Neuronal stem cell (in vitro differentiated cells): Measurements from ENCODE around the gene CTSF.

ENCODE experiments used
- DNase-seq: peaks from one replicate; pipeline ENCODE4 v3.0.0-alpha.2; 2013; ENCODE audit warnings: low spot score
- H2AFZ ChIP-seq: one replicate; pipeline ENCODE4 v1.6.1; 2013; ENCODE audit warnings: mild to moderate bottlenecking, low read length, inconsistent platforms
- H2AK5ac ChIP-seq: 2 replicates; pipeline ENCODE4 v1.6.1; 2013; ENCODE audit warnings: low read depth, mild to moderate bottlenecking, inconsistent platforms, low read length, moderate library complexity, mixed read lengths
- H2BK120ac ChIP-seq: 2 replicates; pipeline ENCODE4 v1.6.1; 2013; ENCODE audit warnings: low read depth, mild to moderate bottlenecking, inconsistent platforms, low read length, moderate library complexity, mixed read lengths
- H2BK12ac ChIP-seq: one replicate; pipeline ENCODE4 v1.6.1; 2013; ENCODE audit warnings: low read length, inconsistent platforms
- H2BK15ac ChIP-seq: 2 replicates; pipeline ENCODE4 v1.6.1; 2013; ENCODE audit warnings: mild to moderate bottlenecking, low read length, inconsistent platforms, mixed read lengths
- H2BK5ac ChIP-seq: one replicate; pipeline ENCODE4 v1.6.1; 2013; ENCODE audit warnings: inconsistent platforms, mild to moderate bottlenecking, low read length, moderate library complexity
- H3K14ac ChIP-seq: one replicate; pipeline ENCODE4 v1.6.1; 2013; ENCODE audit warnings: low read length, inconsistent platforms
- H3K18ac ChIP-seq: 2 replicates; pipeline ENCODE4 v1.6.1; 2013; ENCODE audit warnings: low read length, inconsistent platforms
- H3K23ac ChIP-seq: 2 replicates; pipeline ENCODE4 v1.6.1; 2013; ENCODE audit warnings: low read depth, mild to moderate bottlenecking, mixed read lengths, low read length, inconsistent platforms; ENCODE audit not compliant: poor library complexity
- H3K27ac ChIP-seq: replicated peaks from 3 replicates; pipeline ENCODE4 v1.5.1; 2013; ENCODE audit warnings: low read length, inconsistent platforms
- H3K27me3 ChIP-seq, 3 experiments: 2 replicates each; pipeline ENCODE4 v1.6.1; 2013; ENCODE audit warnings: low read length in 3 of 3, mild to moderate bottlenecking in 2 of 3, inconsistent platforms in 1 of 3, low read depth in 1 of 3, mixed read lengths in 1 of 3, moderate library complexity in 1 of 3; ENCODE audit not compliant: control insufficient read depth in 3 of 3, insufficient read depth in 3 of 3
- H3K36me3 ChIP-seq, 2 donors: replicated peaks in 1 of 2; 2 replicates each; pipeline ENCODE4 v1.6.1; 2013; ENCODE audit warnings: low read length in 2 of 2; ENCODE audit not compliant: control insufficient read depth in 2 of 2, insufficient read depth in 2 of 2
- H3K4ac ChIP-seq: 2 replicates; pipeline ENCODE4 v1.6.1; 2013; ENCODE audit warnings: inconsistent platforms, mild to moderate bottlenecking, low read length, moderate library complexity
- H3K4me1 ChIP-seq, 2 donors: 1 replicate in 1 of 2; 2 replicates in 1 of 2; pipeline ENCODE4 v1.6.1; 2013; ENCODE audit warnings: low read length in 2 of 2, low read depth in 1 of 2; ENCODE audit not compliant: control insufficient read depth in 2 of 2, insufficient read depth in 1 of 2
- H3K4me2 ChIP-seq: one replicate; pipeline ENCODE4 v1.6.1; 2013; ENCODE audit warnings: mild to moderate bottlenecking, low read length, inconsistent platforms; ENCODE audit not compliant: insufficient read depth, poor library complexity, severe bottlenecking
- H3K4me3 ChIP-seq, 2 donors: 2 replicates each; pipeline ENCODE4 v1.5.1; 2013; ENCODE audit warnings: low read length in 2 of 2, mild to moderate bottlenecking in 2 of 2, inconsistent platforms in 1 of 2, moderate library complexity in 1 of 2
- H3K79me1 ChIP-seq: one replicate; pipeline ENCODE4 v1.6.1; 2013; ENCODE audit warnings: low read depth, mild to moderate bottlenecking, inconsistent platforms, low read length, moderate library complexity
- H3K9ac ChIP-seq: one replicate; pipeline ENCODE4 v1.6.1; 2013; ENCODE audit warnings: mild to moderate bottlenecking, low read depth, low read length, inconsistent platforms; ENCODE audit not compliant: poor library complexity
- H3K9me3 ChIP-seq, 2 donors: replicated peaks in 1 of 2; 2 replicates each; pipeline versions ENCODE3 to v1.6.1; 2013; ENCODE audit warnings: low read length in 2 of 2, mild to moderate bottlenecking in 2 of 2, inconsistent platforms in 1 of 2, low read depth in 1 of 2, mixed read lengths in 1 of 2, moderate library complexity in 1 of 2; ENCODE audit not compliant: control insufficient read depth in 2 of 2, insufficient read depth in 1 of 2
- H4K8ac ChIP-seq: one replicate; pipeline ENCODE4 v1.6.1; 2013; ENCODE audit warnings: low read depth, mild to moderate bottlenecking, inconsistent platforms, low read length, moderate library complexity
- H4K91ac ChIP-seq: one replicate; pipeline ENCODE4 v1.6.1; 2013; ENCODE audit warnings: low read length, low read depth, mild to moderate bottlenecking, inconsistent platforms; ENCODE audit not compliant: poor library complexity
- WGBS, 2 donors: extraction: QIAGEN DNeasy Blood & Tissue Kit; methylation state at CpG; one replicate each; pipeline ENCODE4 v1.1.7; 2013; ENCODE audit warnings: missing lambda C conversion rate in 2 of 2, mixed read lengths in 1 of 2; ENCODE audit not compliant: insufficient read length in 2 of 2, insufficient replicate concordance in 1 of 2; ENCODE audit errors: extremely low coverage in 2 of 2; 5-methylcytosine and 5-hydroxymethylcytosine counted together

CTSF gene

GRCh38 chr11:66554602-66555001, 13.8 kb downstream of the CTSF start:
- Histone ChIP-seq H3K9ac (no peak overlapping the region), H2AK5ac (no peak overlapping the region), H3K23ac (no peak overlapping the region), H3K36me3 (no peaks in the 10 kb centered on the region), H3K14ac (no peak overlapping the region), H2BK120ac (no peak overlapping the region), H2BK15ac (no peak overlapping the region), H4K8ac (no peak overlapping the region), H2AFZ (no peak overlapping the region), H3K4me2 (no peak overlapping the region), H3K27me3 (peaks cover 0 to 14% (median 0%) of the 10 kb centered on the region in 3 experiments), H3K27ac (no peak overlapping the region), H3K79me1 (no peaks in the 10 kb centered on the region), H3K18ac (peak overlapping the region; percentile 19), H2BK12ac (no peak overlapping the region), H3K9me3 (no peaks in the 10 kb centered on the region), H3K4ac (no peak overlapping the region), H3K4me3 (no peak overlapping the region), H3K4me1 (peaks cover 0 to 4% of the 10 kb centered on the region in 2 donors), H2BK5ac (peak overlapping the region; percentile 71), H4K91ac (no peak overlapping the region)
- no peak for DNase-seq
- no CpG with 5 or more reads among the region's 5 CpGs for WGBS, 2 donors

- H3K9ac ChIP-seq, result no peak overlapping the region
- H3K14ac ChIP-seq, result no peak overlapping the region
- H3K27me3 ChIP-seq, result peaks cover 0 to 14% (median 0%) of the 10 kb centered on the region in 3 experiments
- no peak overlapping the region for H3K4ac ChIP-seq
- H3K9me3 ChIP-seq, result no peaks in the 10 kb centered on the region
- H3K4me2 ChIP-seq, result no peak overlapping the region
- H4K8ac ChIP-seq, result no peak overlapping the region
- H3K18ac ChIP-seq, result no peak overlapping the region
- H3K4me3 ChIP-seq, result no peak overlapping the region
- WGBS, 2 donors, result no CpG with 5 or more reads among the region's 4 CpGs
- no peaks in the 10 kb centered on the region for H3K36me3 ChIP-seq
- H3K23ac ChIP-seq, result no peak overlapping the region
- H2BK12ac ChIP-seq, result no peak overlapping the region
- peaks cover 10 to 26% of the 10 kb centered on the region in 2 donors for H3K4me1 ChIP-seq
- H2BK120ac ChIP-seq, result no peak overlapping the region
- no peak overlapping the region for H2BK15ac ChIP-seq
- no peak overlapping the region for H3K27ac ChIP-seq
- H4K91ac ChIP-seq, result no peak overlapping the region
- H2AFZ ChIP-seq, result no peak overlapping the region
- H2AK5ac ChIP-seq, result peak overlapping the region; percentile 56
- H2BK5ac ChIP-seq, result no peak overlapping the region
- DNase-seq, result no peak
- H3K79me1 ChIP-seq, result no peaks in the 10 kb centered on the region
Observed at GRCh38 chr11:66550887-66551286, 17.5 kb downstream of the CTSF start.

- Histone ChIP-seq H3K4ac (no peak overlapping the region), H3K14ac (no peak overlapping the region), H3K27ac (no peak overlapping the region), H4K8ac (no peak overlapping the region), H2BK5ac (no peak overlapping the region), H3K79me1 (no peaks in the 10 kb centered on the region), H2AFZ (no peak overlapping the region), H3K9me3 (no peaks in the 10 kb centered on the region), H2BK120ac (no peak overlapping the region), H4K91ac (no peak overlapping the region), H3K36me3 (no peaks in the 10 kb centered on the region), H3K27me3 (peaks cover 0 to 3% (median 0%) of the 10 kb centered on the region in 3 experiments), H3K23ac (no peak overlapping the region), H2BK12ac (no peak overlapping the region), H2AK5ac (no peak overlapping the region), H3K18ac (no peak overlapping the region), H3K4me2 (no peak overlapping the region), H3K9ac (no peak overlapping the region), H3K4me3 (no peak overlapping the region), H3K4me1 (peaks cover 10 to 26% of the 10 kb centered on the region in 2 donors), H2BK15ac (no peak overlapping the region)
- DNase-seq, result no peak
- no CpG with 5 or more reads among the region's 3 CpGs for WGBS, 2 donors
Observed at GRCh38 chr11:66549696-66550095, 18.7 kb downstream of the CTSF start.

DNA sequence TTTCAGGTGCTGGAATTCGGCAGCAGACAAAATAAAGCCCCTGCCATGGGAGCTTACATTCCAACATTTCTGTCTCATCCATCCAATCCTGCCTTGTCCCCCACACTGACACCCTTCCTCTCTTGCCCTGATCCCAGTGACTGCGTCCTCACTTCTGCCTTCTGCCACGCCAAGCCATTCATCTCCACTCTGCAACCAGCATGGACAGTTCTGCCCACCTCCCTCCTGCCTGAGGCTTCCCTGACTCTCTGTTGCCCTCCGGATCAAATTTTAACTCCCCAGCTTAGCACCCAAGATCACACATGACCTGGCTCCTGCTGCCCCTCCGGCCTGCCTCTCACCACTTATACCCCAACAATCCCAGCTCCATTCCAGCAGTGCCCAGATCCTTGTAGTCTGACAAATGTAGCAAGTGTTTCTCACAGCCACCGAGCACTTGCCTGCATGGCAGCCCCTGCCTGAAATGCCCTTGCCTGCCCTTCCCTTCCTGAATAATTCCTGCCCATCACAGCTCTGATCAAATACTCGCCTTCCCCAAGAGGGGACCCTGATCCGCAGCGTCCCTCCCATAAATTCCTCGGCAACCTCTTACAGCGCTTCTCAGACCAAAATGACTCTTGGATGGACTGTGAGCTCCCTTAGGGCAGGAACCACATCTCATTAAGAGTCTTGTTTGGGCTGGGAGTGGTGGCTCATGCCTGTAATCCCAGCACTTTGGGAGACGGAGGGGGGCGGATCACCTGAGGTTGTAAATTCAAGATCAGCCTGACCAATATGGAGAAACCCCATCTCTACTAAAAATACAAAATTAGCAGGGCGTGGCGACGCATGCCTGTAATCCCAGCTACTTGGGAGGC, 19.4 kb downstream of the CTSF start:
- H3K9ac ChIP-seq, result peak overlapping the region; percentile 64
- peak overlapping the region; percentile 38 for H3K27ac ChIP-seq
- no peak for DNase-seq

More for the DNA sequence above, 19.4 kb downstream of the CTSF start:
- Histone ChIP-seq H2BK15ac (peak overlapping the region; percentile 50), H2BK120ac (no peak overlapping the region), H3K4me1 (peaks cover 14 to 26% of the 10 kb centered on the region in 2 donors), H3K36me3 (no peaks in the 10 kb centered on the region), H4K8ac (no peak overlapping the region), H3K4me3 (no peak overlapping the region), H3K9me3 (no peaks in the 10 kb centered on the region), H4K91ac (peak overlapping the region; percentile 59), H3K4me2 (no peak overlapping the region), H3K27me3 (no peaks in the 10 kb centered on the region), H2BK12ac (peak overlapping the region; percentile 68), H3K14ac (peak overlapping the region; percentile 15), H3K18ac (peak overlapping the region; percentile 76), H3K79me1 (no peaks in the 10 kb centered on the region), H3K23ac (peak overlapping the region; percentile 1), H2AK5ac (peak overlapping the region; percentile 53), H3K4ac (no peak overlapping the region), H2BK5ac (no peak overlapping the region), H2AFZ (no peak overlapping the region)
- no CpG with 5 or more reads among the region's 16 CpGs for WGBS, 2 donors
